GM12873 (cell line): ENCODE data around the gene TANC1.

Experiments
- TF ChIP-seq, protein P1 (sequence below): IDR thresholded peaks from 2 replicates; pipeline ENCODE4 v1.5.1; 2012; ENCODE audit warnings: low read depth, mild to moderate bottlenecking, moderate library complexity, low read length, control low read depth; ENCODE audit not compliant: insufficient read depth; ENCODE audit errors: missing control alignments

The TANC1 gene

DNA sequence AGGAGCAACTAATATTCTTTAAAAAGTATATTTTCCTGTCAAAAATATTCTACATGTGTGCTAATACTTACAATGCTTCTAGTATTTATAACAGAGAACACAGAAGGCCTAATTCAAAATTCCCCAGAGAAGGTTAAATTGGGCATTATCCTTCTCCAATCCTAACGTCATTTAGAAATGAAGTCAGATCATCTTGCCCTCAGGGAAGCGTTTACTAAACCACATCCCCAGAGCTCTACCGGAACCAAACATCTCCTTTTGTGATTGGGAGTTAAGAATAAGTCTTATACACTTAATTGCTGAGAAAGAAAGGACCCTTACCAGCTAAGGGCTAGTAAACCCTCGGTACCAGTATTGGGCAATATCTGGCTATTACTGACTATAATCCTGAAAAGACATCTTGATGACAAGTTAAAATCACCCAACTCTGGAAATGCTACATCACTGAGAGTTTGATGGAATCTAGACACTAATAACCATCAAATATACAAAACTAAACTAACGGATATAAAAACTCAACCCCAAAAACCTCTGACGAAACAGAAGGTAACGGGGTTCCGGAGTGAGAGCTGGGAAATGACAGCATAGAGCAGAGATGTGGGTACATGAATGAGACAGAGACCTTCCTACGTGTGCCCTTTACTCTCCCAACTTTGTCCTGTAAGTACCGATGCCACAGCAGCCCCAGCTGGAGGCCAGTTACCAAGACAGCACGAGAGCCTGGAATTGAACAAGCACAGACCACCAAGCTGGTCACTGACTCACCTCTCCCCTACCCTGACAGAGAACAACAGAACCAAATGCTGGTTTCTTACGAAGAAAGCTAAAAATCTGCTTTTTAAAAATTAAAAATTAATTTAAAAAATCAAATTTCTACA is 283.1 kb downstream of the TANC1 start:
- TF ChIP-seq, protein P1, sequence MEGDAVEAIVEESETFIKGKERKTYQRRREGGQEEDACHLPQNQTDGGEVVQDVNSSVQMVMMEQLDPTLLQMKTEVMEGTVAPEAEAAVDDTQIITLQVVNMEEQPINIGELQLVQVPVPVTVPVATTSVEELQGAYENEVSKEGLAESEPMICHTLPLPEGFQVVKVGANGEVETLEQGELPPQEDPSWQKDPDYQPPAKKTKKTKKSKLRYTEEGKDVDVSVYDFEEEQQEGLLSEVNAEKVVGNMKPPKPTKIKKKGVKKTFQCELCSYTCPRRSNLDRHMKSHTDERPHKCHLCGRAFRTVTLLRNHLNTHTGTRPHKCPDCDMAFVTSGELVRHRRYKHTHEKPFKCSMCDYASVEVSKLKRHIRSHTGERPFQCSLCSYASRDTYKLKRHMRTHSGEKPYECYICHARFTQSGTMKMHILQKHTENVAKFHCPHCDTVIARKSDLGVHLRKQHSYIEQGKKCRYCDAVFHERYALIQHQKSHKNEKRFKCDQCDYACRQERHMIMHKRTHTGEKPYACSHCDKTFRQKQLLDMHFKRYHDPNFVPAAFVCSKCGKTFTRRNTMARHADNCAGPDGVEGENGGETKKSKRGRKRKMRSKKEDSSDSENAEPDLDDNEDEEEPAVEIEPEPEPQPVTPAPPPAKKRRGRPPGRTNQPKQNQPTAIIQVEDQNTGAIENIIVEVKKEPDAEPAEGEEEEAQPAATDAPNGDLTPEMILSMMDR, result no peak

DNA sequence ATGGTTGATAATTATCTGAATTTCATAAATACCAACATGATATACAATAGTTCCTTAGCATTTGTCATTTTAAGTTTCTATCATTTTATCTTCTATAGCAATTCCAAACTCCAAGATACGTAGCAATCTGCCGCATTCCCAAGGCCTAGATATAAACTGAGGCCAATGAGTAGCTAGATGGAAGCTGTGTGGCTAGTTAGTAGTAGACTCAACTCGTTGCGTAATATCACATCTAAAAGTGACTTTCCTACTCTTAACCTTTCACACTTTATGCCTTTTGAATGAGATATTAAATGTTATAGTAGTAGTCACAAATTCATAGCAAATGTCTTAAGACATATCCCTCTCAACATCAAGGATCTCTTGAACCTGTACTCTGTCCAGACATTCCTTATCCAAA is 284.5 kb downstream of the TANC1 start:
- TF ChIP-seq, protein P1, result no peak

DNA sequence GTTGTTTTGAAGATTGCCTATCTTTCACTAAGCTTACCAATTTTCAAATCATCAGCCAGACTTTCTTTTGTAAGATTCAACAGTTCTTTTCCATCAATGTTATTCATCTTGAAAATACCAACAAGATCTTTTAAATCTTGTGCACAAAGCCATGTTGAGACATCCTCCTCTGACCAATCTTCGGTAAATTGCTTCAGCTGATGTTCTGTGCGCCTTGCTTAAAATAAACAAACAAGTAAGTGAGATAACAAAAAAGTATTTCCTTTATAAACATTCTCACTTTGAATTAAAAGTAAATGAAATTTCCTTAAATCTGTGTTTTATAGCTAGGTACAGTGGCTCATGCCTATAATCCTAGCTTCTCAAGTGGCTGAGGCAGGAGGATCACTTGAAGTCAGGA is 287.7 kb downstream of the TANC1 start:
- TF ChIP-seq, protein P1, result no peak

DNA sequence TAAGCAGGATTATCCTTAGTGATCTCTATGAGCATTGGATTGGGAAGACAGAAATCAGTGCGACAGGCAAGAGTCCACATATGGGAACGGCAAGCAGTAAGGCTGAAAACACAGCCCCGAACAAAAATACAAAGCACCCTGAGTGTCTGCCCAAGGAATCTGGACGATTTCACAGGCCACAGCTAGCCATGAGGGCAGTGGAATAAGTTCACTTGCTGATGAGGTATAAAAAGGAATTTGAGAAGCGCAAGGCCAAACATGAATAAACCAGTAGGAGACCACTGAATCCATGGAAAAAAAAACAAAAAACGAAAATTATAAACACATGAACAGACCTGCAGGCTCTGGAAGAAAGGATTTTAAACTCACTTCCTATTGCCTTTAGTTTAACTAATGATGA is 293.8 kb downstream of the TANC1 start:
- TF ChIP-seq, protein P1, result no peak

DNA sequence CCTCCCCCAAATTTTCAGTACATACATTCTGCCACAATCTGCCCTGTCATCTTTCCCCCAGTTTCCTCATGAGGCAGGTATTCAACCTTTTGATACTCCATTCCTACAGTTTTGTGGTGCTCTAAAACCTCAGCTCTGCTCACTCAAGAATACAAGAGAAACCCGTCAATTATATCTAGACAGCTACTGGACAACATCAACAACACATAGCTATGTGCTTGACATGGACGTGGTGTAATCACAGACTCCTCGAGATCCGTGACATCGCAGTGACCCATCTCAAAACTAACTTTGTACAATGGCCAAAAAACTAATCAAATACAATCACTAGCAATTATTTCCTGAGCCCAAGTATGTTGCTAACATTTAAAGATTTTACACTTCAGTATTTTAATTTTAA is 294.5 kb downstream of the TANC1 start:
- TF ChIP-seq, protein P1, result no peak

DNA sequence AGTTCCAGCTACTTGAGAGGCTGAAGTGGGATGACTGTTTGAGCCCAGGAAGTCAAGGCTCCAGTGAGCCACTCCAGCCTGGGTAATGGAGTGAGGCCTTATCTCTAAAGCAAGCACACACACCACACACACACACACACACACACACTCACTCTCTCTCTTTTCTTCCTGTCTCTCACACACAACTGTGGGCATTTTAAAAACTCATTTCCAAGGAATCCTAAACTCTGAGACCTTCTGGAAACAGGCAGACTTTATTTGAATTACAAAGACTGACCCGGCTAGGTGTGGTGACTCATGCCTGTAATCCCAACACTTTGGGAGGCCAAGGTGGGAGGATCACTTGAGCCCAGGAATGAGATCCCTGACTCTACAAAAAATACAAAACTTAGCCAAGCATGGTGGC is 296.7 kb downstream of the TANC1 start:
- TF ChIP-seq, protein P1, result no peak

DNA sequence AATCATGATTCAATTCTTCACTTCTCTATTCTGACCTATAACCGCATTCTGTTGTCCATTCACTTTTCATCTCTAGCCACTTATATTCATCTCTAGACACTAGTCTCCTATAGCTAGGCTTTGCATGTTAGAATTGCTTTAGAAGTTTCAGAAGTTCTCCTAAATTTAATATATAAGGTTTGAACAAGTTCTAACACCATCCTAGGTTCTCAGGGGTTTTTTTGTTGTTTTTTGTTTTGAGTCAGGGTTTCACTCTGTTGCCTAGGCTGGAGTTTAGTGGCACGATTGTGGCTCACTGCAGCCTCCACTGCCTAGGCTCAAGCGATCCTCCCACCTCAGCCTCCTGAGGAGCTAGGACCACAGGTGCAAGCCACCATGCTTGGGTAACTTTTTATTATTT is 298.1 kb downstream of the TANC1 start:
- TF ChIP-seq, protein P1, result no peak
